Spinal cord (tissue), 10 donors: ENCODE measurements around the gene NME7. TPM values are rescaled to one million over a fixed set of nuclear protein-coding genes. Genes with fewer than 3 reads are reported as not detected.

Source experiments
- DNase-seq, 6 donors: peaks; one replicate each; pipeline versions ENCODE4 v3.0.0 to v3.0.0-alpha.2; 2013 to 2015; ENCODE audit warnings: low spot score in 6 of 6, low read depth in 4 of 6
- H3K27ac ChIP-seq: one replicate; pipeline ENCODE4 v1.5.1; 2013; ENCODE audit warnings: low read depth, low read length, control low read depth
- H3K27me3 ChIP-seq: one replicate; pipeline ENCODE4 v1.6.1; 2013; ENCODE audit warnings: low read length; ENCODE audit not compliant: control insufficient read depth, insufficient read depth
- H3K36me3 ChIP-seq: one replicate; pipeline ENCODE4 v1.6.1; 2013; ENCODE audit warnings: low read length; ENCODE audit not compliant: control insufficient read depth, insufficient read depth
- H3K4me1 ChIP-seq: one replicate; pipeline ENCODE4 v1.6.1; 2013; ENCODE audit warnings: low read length; ENCODE audit not compliant: control insufficient read depth, insufficient read depth
- H3K4me3 ChIP-seq: one replicate; pipeline ENCODE4 v1.5.1; 2013; ENCODE audit warnings: low read depth, low read length, control low read depth
- H3K9me3 ChIP-seq: one replicate; pipeline ENCODE4 v1.6.1; 2013; ENCODE audit warnings: low read length; ENCODE audit not compliant: control insufficient read depth, insufficient read depth
- WGBS: methylation state at CpG from one replicate; pipeline ENCODE4 v1.1.5; 2013; ENCODE audit warnings: missing lambda C conversion rate; ENCODE audit not compliant: insufficient coverage; 5-methylcytosine and 5-hydroxymethylcytosine counted together
- polyA plus RNA-seq, 2 donors: library from polyadenylated mRNA; unstranded; fragments of 120-200 nt; gene quantifications; one replicate each; pipeline ENCODE4 v1.2.1, GENCODE V29; 2013; ENCODE audit not compliant: insufficient read length in 2 of 2
- total RNA-seq, 2 donors: library from RNA; depleted of rRNA in 1 of 2; stranded (reverse); fragments of 120-200 nt in 1 of 2; fragments of >200 nt in 1 of 2; gene quantifications; one replicate each; pipeline versions ENCODE4 v1.2.3 to v1.2.4, GENCODE V29; 2013 to 2014
- donor health status: healthy.

Gene NME7
- total and polyA plus RNA-seq, 4 donors: 21.5 to 131 (median 62.7) TPM

DNA sequence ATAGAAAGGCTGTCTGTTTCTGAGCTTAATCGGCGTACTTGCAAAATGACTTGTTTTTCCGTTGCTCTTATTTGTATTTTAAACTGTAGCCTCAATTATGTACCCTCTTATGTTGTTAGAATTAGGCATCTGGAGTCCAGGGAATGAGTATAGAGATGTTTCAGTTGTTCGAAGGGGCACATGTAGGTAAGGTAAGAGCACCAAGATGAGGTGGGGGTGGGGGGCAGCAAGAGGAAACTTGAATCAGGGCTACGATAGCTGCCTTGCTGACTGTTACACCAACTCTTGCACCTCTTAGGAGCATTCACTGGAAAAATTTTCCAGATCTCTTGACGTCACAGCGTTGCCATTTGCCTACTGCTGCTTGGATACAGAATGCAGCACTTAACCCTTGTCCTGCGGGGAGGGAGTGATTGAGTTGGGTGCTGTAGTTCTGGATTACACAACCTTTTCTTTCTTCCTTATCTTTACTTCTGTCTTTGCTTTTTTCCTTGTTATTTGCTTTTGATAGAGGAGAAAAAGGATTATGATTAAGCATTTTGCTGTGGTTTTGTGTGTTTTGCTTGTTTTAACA is 257.9 kb downstream of the NME7 start:
- no peaks in the 10 kb centered on the region for H3K27me3 ChIP-seq
- H3K4me3 ChIP-seq: peak overlapping the region; percentile 82
- DNase-seq: peak in 3 of 6 donors; percentile 46 to 92 (median 91)
- 60% methylated on average over 1 of the region's 8 CpGs for WGBS
- H3K36me3 ChIP-seq: peaks cover 22% of the 10 kb centered on the region
- peak overlapping the region; percentile 87 for H3K27ac ChIP-seq
- H3K9me3 ChIP-seq: no peaks in the 10 kb centered on the region
- H3K4me1 ChIP-seq: peaks cover 29% of the 10 kb centered on the region

DNA sequence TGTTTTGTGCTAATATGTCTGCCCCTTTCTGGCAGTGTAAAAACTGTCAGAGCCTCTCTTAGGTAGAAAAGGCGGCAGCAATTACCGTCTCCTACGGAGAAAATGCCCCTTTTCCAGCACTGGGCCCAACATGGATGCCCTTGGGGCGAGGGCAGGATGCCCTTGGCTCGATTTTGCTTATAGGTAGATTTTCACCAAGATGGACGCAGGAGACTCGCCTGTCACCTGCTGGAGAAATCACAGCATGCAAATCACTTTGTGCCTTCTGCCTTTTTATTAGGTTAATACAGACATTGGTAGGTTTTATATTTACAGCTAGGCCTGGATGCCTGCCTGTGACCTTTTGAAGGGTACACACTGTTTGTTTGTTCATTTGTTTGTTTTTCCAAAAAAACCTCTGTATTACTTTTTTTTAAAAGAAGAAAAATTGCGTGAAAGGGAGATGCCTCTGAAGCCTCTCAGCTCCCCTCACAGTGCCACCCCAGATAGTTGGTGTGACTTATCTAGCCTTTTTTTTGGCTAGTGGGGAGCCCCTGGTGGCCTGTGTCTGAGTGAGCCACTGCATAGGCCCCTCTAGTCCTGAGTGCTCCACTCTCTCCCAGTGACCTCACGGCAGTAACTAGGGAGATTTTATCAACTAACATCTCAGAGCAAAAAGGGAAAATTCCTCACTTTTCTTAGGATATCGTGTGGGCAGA is 258.6 kb downstream of the NME7 start:
- WGBS: 53% methylated on average over 7 of the region's 10 CpGs
- Histone ChIP-seq H3K4me1 (peaks cover 29% of the 10 kb centered on the region), H3K4me3 (peak overlapping the region; percentile 82), H3K27ac (peak overlapping the region; percentile 87), H3K9me3 (no peaks in the 10 kb centered on the region), H3K36me3 (peaks cover 19% of the 10 kb centered on the region), H3K27me3 (no peaks in the 10 kb centered on the region)
- DNase-seq: peak in 2 of 6 donors; percentile 59 to 78

DNA sequence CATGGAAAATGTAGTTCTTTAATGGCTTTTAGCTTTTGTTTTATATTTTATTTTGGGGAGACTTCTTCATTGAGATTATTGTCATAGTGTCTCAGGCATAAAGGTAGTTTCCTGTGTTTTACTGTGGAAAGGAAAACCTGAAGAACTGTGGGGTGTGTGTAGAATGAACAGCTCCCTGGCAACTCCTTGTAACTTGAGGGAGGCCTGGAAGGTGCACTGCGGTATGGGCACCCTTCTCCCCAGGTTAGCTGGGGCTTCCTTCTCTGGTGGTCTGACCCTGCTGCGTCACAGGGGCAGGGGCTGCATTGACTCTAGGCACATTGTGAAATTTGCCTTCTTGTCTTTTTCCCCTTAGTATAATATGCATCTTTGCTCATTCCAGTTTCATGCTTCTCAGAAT is 259.4 kb downstream of the NME7 start:
- DNase-seq: peak in 2 of 6 donors; percentile 21 to 47
- Histone ChIP-seq H3K27ac (peak overlapping the region; percentile 87), H3K4me3 (peak overlapping the region; percentile 82)

DNA sequence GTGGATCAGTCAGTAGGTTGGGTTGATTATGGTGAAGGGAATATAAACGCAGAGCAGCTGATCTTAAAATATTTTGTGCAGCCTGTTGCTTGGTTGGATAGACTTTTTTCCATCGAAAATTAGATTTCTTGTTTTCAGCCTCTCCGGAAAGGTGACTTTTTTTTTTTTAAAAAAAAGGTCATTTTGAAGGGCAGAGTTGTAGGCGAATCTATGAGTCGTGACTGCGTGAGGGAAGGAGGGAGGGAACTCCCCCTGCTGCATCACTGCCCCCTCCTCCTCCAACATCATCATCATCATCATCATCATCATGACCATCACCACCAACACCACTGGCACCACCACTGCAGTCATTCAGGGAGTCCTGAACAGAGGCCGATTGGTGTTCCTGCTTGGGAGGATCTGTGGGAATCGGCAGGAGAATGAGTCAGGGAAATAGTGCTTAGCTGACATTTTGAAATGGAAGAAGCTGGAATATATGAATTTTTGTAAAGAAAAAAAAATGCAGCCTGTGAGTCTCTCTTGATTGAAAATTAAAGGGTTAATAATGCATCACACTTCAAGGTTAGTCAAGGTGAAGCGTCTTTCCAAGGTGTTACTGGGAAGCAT is 259.9 kb downstream of the NME7 start:
- Histone ChIP-seq H3K4me1 (peaks cover 38% of the 10 kb centered on the region), H3K27me3 (no peaks in the 10 kb centered on the region), H3K4me3 (peak overlapping the region; percentile 82), H3K36me3 (peaks cover 9% of the 10 kb centered on the region), H3K9me3 (no peaks in the 10 kb centered on the region), H3K27ac (peak overlapping the region; percentile 87)
- WGBS: 7% methylated on average over 3 of the region's 9 CpGs
- peak in 3 of 6 donors; percentile 26 to 77 (median 55) for DNase-seq

More for the DNA sequence above, 259.4 kb downstream of the NME7 start:
- WGBS: 30% methylated on average over 1 of the region's 2 CpGs
- H3K4me1 ChIP-seq: peaks cover 33% of the 10 kb centered on the region
- H3K27me3 ChIP-seq: no peaks in the 10 kb centered on the region
- H3K9me3 ChIP-seq: no peaks in the 10 kb centered on the region
- H3K36me3 ChIP-seq: peaks cover 12% of the 10 kb centered on the region

DNA sequence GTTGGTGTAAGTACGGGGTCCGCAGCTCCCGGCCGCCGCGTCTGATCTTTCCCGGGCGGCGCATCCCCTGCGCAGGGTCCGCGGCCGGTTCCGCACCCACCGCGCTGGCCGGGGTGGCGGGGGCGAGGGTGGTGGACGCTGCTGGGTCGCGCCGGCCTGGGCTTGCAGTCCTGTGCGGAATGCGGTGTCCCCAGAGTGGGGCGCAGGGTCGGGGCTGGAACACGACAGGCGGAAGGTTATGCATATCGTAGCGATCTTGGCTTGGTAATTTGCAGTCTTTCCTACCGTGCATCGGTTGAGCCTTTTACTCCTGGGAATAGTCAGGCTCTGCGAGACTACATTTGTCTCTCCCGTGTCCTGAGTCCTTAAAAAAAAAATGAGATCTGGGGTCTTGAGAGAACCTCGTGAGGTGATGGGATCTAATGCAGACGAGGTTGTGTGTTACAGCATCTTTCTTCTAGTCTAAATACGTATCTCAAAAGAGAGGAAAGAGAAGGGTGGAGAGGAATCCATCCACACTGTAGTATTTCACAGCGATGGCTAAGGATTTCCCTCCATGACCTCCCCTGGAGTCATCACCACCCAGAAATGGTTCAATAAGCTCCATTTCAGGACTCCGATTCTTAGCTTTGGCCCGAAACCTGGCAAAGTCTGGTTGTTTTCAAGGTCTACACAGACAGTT is 260.5 kb downstream of the NME7 start:
- H3K36me3 ChIP-seq: peaks cover 5% of the 10 kb centered on the region
- H3K27ac ChIP-seq: peak overlapping the region; percentile 87
- no peaks in the 10 kb centered on the region for H3K9me3 ChIP-seq
- no peaks in the 10 kb centered on the region for H3K27me3 ChIP-seq
- DNase-seq: peak in 3 of 6 donors; percentile 65 to 77 (median 74)
- WGBS: under 1% methylated on average over 34 of the region's 41 CpGs
- H3K4me1 ChIP-seq: peaks cover 40% of the 10 kb centered on the region
- peak overlapping the region; percentile 82 for H3K4me3 ChIP-seq

DNA sequence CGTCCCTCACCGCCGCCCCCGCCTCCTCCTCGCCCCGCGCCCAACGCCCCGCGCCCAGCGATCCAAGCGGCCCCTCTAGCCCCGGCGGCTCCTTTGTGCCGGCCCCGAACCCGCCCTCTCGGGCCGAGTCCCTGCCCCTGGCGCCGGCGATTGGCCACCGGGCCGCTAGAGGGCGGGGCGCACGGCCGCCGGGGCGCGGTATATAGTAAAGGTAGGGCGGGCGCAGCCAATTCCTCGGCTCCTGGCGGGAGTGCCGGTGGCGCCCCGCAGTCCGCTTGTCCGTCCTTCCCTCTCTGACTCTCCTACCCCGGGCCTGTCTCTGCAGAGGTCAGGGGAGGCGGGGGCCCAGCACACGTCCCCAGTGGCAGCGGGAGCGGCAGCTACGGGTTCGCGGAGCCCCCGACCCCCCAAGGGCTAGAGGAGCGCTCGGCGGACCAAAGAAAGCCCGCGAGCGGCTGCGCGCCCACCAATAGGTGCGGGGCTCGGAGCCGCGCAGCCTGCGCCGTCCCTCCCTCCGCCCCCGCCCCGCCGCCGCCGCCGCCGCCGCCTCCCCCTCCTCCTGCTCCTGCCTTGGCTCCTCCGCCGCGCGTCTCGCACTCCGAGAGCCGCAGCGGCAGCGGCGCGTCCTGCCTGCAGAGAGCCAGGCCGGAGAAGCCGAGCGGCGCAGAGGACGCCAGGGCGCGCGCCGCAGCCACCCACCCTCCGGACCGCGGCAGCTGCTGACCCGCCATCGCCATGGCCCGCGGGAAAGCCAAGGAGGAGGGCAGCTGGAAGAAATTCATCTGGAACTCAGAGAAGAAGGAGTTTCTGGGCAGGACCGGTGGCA is 261.3 kb downstream of the NME7 start, which contains the start of gene ATP1B1:
Gene ATP1B1, plus strand, starts transcription at position 596 of the 826 bp plus-strand sequence. Its CDS starts 140 bp downstream, at position 736.
- peak within 1 kb of the TSS; percentile 89 for H3K27ac ChIP-seq
- H3K27me3 ChIP-seq: no peaks in the 10 kb centered on the region
- H3K9me3 ChIP-seq: no peaks in the 10 kb centered on the region
- H3K4me1 ChIP-seq: peaks cover 35% of the 10 kb centered on the region
- WGBS: under 1% methylated on average over 96 of the region's 100 CpGs
- peak within 1 kb of the TSS; percentile 86 for H3K4me3 ChIP-seq
- peak; percentile 67 to 97 (median 82) for DNase-seq
- H3K36me3 ChIP-seq: no peaks in the 10 kb centered on the region

DNA sequence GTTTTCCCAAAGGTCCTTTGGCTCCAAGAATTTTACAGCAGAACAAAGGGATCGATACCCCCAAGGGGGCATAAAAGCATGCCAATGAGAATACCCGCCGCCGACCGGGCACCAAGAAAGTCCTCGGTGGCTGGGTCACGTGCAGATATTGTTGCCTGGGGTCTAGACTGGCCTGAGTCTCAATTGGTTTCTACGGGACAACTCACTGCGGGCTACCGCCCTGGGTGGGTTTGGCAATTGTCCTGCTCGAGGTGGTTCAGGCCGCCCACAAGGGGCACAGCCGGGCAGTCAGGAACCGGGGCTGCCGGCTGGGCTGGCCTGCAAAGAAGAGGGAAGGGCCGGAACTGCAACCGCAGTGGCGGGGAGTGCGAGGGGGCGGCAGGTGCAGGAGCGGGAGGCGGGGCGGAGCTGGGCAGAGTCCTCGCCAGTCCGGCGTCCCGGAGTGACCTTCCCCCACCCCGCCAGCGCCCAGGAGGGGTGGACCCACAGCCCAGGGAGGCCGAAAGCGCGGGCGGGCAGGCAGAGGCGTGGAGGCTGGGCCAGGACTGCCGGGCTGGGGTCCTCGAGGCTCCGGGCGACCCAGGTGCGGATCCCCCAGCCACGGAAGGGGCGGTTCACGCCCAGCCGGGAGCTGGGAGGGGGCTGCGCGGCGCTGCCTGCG is 262.0 kb downstream of the NME7 start:
- H3K4me3 ChIP-seq: peak overlapping the region; percentile 86
- no peaks in the 10 kb centered on the region for H3K36me3 ChIP-seq
- H3K9me3 ChIP-seq: no peaks in the 10 kb centered on the region
- peak overlapping the region; percentile 29 for H3K27ac ChIP-seq
- H3K4me1 ChIP-seq: peaks cover 32% of the 10 kb centered on the region
- 2% methylated on average over 47 of the region's 47 CpGs for WGBS
- H3K27me3 ChIP-seq: no peaks in the 10 kb centered on the region
- DNase-seq: peak in 2 of 6 donors; percentile 22 to 78

DNA sequence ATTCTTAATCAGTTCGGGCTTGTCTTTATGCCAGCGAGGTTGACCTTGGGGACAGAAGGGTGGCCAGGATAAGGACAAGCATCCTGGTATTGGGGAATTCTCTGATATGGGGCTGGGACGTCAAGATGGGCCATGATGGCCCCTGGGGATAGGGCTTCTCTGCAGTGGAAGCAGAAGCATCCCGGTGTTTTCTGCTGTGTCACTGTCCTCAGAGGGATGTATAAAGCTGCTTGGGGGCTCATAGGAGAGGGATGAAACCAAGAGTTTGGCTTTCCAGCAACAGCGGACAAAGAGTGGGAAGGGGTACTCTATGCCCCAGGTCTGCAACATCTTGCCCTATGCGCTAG is 262.5 kb downstream of the NME7 start:
- Histone ChIP-seq H3K4me3 (peak overlapping the region; percentile 86), H3K36me3 (no peaks in the 10 kb centered on the region), H3K27me3 (no peaks in the 10 kb centered on the region), H3K9me3 (no peaks in the 10 kb centered on the region), H3K4me1 (peaks cover 36% of the 10 kb centered on the region), H3K27ac (peak overlapping the region; percentile 29)
- DNase-seq: no peak
- WGBS: 63% methylated on average over 6 of the region's 6 CpGs
